RWPE2 (cell line): Measurements from ENCODE around the gene RGS12.
A peak's percentile ranks its signal among the peaks of the same experiment; 100 is the strongest.

ENCODE experiments used
- ATAC-seq: fragments of 200-7000 bp; cut with Tn5 transposase; 3 replicates; pipeline ENCODE4 v1.9.1; 2021; ENCODE audit warnings: low read depth
- DNase-seq: peaks from one replicate; pipeline ENCODE4 v3.0.0-alpha.2; 2020; ENCODE audit warnings: low spot score
- H3K27ac ChIP-seq: fragments of 450-650 bp; 2 replicates; pipeline ENCODE4 v1.5.1; 2017; ENCODE audit warnings: mild to moderate bottlenecking; ENCODE audit not compliant: poor library complexity, severe bottlenecking
- H3K27me3 ChIP-seq: fragments of 250-450 bp; sonication (Bioruptor Pico); 2 replicates; pipeline ENCODE4 v1.5.1; 2021; ENCODE audit warnings: mild to moderate bottlenecking, moderate library complexity; ENCODE audit not compliant: insufficient read depth, poor library complexity, severe bottlenecking
- H3K36me3 ChIP-seq: fragments of 250-450 bp; sonication (Bioruptor Pico); 2 replicates; pipeline ENCODE4 v1.5.1; 2020; ENCODE audit warnings: low read depth, mild to moderate bottlenecking, moderate library complexity
- H3K4me1 ChIP-seq: fragments of 250-450 bp; sonication (Bioruptor Pico); 2 replicates; pipeline ENCODE4 v1.5.1; 2021; ENCODE audit warnings: mild to moderate bottlenecking, moderate library complexity; ENCODE audit not compliant: insufficient read depth, poor library complexity, severe bottlenecking
- H3K4me3 ChIP-seq: fragments of 250-450 bp; sonication (Bioruptor Pico); 2 replicates; pipeline ENCODE4 v1.5.1; 2021; ENCODE audit warnings: mild to moderate bottlenecking, moderate library complexity; ENCODE audit not compliant: severe bottlenecking
- H3K9me3 ChIP-seq: fragments of 250-450 bp; sonication (Bioruptor Pico); 2 replicates; pipeline ENCODE4 v1.5.1; 2021; ENCODE audit warnings: mild to moderate bottlenecking, moderate library complexity; ENCODE audit not compliant: severe bottlenecking
- TF ChIP-seq, protein P1 (sequence below): fragments of 450-650 bp; IDR thresholded peaks from one replicate; pipeline ENCODE4 v1.5.1; 2017; ENCODE audit warnings: mild to moderate bottlenecking, moderate library complexity; ENCODE audit not compliant: poor library complexity, severe bottlenecking

Gene RGS12

DNA sequence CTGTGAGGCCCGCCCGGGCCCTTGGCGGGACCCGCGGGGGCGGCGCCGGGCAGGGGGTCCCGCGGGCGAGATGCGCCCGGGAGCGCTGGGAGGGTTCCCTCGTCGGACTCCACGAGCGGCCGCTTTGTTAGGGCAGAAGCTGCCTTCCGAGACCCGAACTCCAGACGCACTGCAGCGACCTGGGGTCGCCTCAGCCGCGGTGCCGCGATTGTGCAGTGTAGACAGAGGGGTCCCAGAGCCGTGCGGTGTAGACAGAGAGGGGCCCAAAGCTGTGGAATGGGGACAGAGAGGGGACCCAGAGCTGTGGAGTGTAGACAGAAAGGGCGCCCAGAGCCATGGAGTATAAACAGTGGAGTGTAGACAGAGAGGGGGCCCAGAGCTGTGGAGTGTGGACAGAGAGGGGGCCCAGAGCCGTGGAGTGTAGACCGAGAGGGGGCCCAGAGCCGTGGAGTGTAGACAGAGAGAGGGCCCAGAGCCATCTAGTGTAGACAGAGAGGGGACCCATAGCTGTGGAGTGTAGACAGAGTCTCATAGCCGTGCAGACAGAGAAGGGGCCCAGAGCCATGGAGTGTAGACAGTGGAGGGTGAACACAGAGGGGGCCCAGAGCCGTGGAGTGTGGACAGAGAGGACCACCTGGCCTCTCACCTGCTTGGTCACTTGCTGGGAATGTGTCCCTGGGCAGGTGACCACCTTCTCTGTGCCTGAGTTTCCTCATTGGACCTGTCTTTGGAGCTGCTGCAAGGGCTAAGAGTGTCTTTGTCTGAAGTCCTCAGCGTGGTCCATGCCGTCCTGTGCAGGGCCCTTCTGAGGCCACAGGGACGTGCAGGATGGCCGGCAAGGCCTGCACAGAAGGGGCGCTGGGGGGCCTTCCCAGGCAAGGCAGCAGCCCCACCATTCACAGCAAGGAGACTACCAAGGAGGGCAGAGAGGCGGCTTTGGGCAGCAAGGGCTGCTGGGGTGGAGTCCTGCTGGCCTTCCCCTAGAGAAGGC is 875 bp downstream of the RGS12 start:
- H3K4me3 ChIP-seq = peak overlapping the region; percentile 59
- H3K27ac ChIP-seq = peak overlapping the region; percentile 41
- DNase-seq = no peak
- no peak for ATAC-seq
- no peaks in the 10 kb centered on the region for H3K27me3 ChIP-seq
- H3K9me3 ChIP-seq = no peaks in the 10 kb centered on the region
- no peaks in the 10 kb centered on the region for H3K4me1 ChIP-seq
- no peaks in the 10 kb centered on the region for H3K36me3 ChIP-seq
- TF ChIP-seq, protein P1, sequence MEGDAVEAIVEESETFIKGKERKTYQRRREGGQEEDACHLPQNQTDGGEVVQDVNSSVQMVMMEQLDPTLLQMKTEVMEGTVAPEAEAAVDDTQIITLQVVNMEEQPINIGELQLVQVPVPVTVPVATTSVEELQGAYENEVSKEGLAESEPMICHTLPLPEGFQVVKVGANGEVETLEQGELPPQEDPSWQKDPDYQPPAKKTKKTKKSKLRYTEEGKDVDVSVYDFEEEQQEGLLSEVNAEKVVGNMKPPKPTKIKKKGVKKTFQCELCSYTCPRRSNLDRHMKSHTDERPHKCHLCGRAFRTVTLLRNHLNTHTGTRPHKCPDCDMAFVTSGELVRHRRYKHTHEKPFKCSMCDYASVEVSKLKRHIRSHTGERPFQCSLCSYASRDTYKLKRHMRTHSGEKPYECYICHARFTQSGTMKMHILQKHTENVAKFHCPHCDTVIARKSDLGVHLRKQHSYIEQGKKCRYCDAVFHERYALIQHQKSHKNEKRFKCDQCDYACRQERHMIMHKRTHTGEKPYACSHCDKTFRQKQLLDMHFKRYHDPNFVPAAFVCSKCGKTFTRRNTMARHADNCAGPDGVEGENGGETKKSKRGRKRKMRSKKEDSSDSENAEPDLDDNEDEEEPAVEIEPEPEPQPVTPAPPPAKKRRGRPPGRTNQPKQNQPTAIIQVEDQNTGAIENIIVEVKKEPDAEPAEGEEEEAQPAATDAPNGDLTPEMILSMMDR = no peak

DNA sequence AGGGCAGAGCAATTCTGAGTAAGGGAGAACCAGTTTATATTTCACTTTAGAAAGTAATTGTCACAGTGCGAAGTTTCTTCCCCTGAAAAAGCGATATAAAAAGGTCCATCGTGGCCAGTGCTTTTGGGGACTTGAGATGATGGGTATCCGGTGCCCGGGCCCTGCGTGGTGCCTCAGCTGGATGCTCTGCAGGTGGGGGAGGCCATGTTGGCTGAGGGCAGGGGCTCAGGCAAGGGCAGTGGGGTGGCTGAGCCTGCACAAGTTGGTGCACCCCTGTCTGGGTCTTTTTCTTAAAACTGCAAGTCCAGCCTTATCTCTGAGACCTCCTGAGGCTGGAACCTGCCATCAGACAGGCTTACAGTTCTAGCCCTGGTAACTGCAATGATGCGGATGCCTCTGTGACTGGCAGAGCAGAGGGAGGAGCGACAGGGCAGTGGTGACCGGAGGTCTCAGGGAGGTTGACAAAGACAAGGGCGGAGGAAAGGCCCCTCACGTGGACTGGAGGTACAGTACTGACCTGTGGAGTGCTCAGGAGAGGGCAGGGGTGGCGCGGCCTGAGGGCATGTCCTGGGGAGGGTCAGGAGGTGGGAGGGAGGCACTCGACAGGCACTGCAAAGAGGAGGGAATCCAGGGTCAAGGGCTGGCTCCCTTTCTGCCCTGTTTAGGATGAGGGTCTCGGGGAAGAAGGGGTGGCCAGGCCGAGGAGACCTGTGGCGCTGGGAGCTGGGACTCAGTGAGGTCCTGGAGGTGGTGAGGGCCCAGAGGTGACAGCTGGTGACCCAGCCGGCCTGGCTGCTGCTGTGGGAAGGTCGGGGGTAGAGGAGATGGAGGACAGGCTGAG is 1.8 kb downstream of the RGS12 start:
- Histone ChIP-seq H3K27ac (no peak overlapping the region), H3K36me3 (no peaks in the 10 kb centered on the region), H3K27me3 (no peaks in the 10 kb centered on the region), H3K9me3 (no peaks in the 10 kb centered on the region), H3K4me3 (no peak overlapping the region), H3K4me1 (no peaks in the 10 kb centered on the region)
- no peak for ATAC-seq
- TF ChIP-seq, protein P1 = no peak
- peak; percentile 61 for DNase-seq

DNA sequence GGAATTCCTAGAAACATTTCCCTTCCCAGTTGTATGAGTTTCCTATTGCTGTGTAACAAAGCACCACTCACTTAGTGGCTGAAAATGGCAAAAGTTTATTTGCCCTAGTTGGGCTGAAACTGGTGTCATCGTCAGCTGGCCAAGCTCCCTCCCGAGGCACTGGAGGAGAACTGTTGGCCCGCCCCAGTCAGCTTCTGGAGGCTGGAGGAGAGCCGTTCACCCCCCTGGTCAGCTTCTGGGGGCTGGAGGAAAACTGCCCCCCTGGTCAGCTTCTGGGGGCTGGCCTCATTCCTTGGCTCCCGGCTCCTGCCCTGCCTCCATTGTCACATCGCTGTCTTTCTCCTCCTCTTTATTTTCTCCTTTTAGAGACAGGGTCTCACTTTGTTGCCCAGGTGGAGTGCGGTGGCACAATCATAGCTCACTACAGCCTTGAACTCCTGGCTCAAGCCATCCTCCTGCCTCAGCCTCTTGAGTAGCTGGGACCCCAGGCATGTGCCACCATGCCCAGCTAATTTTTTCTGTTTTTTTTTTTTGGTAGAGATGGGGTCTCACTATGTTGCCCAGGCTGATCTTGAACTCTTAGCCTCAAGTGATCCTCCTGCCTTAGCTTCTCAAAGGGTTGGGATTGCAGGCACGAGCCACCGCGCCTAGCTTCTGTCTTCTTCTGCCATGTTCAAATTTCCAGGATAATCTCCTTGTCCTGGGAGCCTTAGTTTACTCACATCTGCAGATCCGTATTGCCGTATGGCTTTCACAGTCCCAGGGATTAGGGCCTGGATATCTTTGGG is 3.2 kb downstream of the RGS12 start:
- Histone ChIP-seq H3K27me3 (no peaks in the 10 kb centered on the region), H3K9me3 (no peaks in the 10 kb centered on the region), H3K4me1 (no peaks in the 10 kb centered on the region), H3K27ac (no peak overlapping the region), H3K4me3 (no peak overlapping the region), H3K36me3 (no peaks in the 10 kb centered on the region)
- DNase-seq (no peak), ATAC-seq (no peak)
- TF ChIP-seq, protein P1 = no peak

DNA sequence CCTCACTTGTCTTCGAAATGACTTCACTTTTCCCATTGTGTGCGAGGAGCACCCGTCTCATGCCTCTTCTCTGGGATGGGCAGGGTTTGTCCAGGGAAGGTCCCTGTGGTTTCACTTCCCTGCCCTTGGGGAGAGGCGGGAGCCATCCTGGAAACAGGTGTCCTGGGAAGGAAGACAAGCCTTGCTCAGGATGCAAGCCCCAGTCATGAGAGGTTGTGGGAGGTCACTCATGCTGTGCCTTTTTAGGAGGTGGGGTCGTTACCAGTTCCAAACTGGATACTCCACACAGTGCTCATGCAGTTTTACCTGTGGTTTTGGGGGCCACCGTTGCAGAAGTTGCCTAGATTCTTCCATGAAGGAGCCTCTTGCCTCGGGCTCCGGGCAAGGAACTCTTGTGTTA is 3.8 kb downstream of the RGS12 start:
- Histone ChIP-seq H3K9me3 (no peaks in the 10 kb centered on the region), H3K27ac (no peak overlapping the region), H3K4me3 (no peak overlapping the region), H3K4me1 (no peaks in the 10 kb centered on the region), H3K36me3 (no peaks in the 10 kb centered on the region), H3K27me3 (no peaks in the 10 kb centered on the region)
- TF ChIP-seq, protein P1 = no peak
- DNase-seq = no peak
- no peak for ATAC-seq
